SIG-M5 treated with dmso at 0.1 percent for 504 hours (cell line): ENCODE data around the gene ETV7.
"Not testable (repeated sequence)": the region's sequence is repeated elsewhere in the genome, so short reads cannot be mapped to it uniquely, and the experiment has no call there.

Experiments
- DNase-seq: peaks from one replicate; lab custom pipeline; 2025; ENCODE audit not compliant: unreplicated experiment; lab: John Stamatoyannopoulos, UW

Gene ETV7

DNA sequence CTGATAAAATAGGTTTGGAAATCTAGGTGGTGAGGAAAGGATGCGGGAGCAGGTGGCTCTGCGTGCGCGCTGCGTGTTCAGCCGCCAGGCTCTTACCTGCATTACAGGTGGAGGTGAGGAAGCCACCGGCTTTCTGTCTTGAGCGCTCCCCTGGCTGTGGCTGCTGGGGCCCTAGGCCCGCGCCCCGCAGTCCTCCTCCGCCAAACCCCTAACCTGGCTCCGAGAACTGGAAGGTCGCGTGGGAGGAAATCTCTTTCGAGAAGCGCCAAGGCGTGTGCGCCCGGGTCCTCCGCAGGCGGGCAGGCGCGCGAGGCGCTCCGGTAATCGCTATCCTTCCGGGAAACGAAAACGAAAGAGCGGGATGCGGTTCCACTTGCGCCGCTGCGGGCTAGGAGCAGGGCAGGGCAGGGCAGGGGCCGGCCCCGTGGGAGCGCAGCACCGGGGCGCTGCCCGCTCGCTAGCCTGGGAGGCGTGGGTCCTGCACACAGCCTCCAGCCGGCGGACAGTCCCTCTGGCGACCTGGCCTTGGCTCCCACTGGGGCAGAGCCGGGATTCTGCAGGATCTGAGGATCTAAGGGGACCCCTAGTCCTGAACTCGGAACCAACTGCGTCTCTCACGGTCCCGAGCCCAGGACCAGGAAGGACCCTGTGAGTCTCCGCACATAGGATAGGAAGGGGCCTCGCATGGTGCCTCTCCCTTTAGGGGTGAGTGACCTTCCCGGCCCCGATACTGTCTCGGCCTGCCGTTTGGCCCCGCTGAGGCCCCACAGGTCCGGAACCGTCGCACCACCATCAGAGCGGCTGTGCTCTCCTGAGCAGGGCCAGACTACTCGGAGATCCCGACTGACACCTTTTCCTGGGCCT lies at the start of gene ETV7:
Gene ETV7, minus strand, starts transcription at position 230 of the 864 bp plus-strand sequence. Its CDS starts 128 bp downstream, at position 102.
- DNase-seq = no peak

DNA sequence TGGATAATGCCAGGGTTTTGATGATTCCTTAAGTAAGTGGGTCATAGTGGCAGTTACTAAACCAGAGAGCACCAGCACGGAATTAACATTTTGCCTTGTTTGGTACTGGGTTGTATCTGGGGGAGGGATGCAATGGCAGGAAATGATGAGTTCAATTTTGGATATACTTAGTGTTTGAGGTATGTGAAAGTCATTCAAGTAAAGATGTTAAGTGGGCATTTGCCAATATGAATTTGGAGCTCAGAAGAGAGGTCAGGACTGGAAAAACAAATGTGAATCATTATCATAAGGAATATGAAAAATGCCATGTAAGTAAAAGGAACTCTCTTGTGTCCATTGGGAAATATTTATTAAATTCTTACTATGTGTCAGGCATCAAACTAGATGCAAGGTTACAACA lies 49.0 kb upstream of the ETV7 start:
- no peak for DNase-seq

DNA sequence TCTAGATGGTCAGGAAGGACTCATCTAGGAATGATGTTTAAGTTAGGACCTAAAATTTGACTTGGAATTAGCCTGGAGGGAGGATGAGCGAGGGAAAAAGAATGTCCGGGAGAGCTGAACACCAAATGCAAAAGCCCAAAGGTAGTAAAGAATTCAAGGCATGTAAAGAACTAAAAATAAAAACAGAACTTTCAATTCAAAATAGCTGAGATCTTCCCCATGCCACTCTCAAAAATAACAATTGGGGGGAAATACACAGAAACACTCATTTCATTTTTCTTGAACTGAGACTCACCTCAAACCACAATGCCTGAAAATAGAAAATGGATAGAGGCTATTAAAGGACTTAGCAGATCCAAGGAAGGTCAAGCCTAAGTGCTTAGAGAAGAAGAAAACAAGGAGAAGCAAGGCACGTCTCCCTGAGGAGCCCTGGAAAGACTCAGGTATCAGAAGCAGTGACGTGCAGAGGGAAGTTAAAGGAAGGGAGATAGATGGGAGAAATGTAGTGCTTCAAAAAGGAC lies 44.7 kb upstream of the ETV7 start:
- no peak for DNase-seq

GRCh38 chr6:36431197-36431596 lies 43.7 kb upstream of the ETV7 start:
- DNase-seq = no peak

GRCh38 chr6:36430351-36430750 lies 42.9 kb upstream of the ETV7 start:
- no peak for DNase-seq

DNA sequence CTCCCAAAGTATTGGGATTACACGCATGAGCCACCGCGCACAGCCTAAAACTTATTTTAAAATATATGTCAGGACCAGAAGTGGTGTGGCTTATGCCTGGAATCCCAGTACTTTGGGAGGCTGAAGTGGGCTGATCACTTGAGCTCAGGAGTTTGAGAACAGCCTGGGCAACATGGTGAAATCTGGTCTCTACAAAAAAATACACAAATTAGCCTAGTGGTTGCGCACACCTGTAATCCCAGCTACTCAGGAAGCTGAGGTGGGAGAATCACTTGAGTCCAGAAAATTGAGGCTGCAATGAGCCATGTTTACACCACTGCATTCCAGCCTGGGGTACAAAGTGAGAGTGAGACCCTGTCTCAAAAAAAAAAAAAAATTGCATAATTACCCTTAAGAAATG lies 41.4 kb upstream of the ETV7 start:
- DNase-seq = no peak

- no peak for DNase-seq
These were observed 39.2 kb upstream of the ETV7 start for GRCh38 chr6:36426622-36427021.

DNA sequence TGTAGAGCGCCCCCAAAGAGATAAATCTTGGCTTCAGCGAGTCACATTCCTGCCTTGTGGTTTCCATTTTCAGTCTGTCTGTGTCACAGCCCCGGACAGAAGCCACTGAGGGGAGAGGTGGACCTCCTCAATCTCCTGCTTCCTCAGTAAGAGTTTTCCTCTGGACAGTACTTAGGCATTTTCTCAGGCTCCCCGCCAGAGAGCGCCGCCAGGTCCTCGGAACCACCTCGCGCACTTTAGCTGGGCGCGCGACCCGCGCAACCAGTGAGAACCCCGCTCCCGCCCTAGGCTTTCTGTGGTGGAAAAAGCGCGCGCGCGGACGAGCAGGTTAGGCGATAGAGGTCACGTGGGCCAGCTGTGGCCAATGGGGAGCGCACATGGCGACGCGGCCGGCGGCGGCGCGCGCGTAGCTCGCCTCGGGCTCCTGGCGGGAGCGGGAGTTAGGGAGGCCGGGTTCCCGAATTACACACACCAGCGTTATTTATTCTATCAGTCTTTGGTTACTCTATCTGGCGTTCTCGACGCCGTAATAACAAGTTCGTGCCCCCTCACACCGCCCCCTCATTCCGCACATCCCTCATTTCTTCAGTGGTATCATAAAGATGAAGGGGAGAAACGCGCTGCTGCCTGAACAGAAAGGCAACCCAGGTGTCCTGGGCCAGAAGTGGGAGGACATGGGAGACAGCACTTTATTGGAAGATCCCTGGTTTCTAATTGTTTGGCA lies 35.8 kb upstream of the ETV7 start:
- peak; percentile 97 for DNase-seq

DNA sequence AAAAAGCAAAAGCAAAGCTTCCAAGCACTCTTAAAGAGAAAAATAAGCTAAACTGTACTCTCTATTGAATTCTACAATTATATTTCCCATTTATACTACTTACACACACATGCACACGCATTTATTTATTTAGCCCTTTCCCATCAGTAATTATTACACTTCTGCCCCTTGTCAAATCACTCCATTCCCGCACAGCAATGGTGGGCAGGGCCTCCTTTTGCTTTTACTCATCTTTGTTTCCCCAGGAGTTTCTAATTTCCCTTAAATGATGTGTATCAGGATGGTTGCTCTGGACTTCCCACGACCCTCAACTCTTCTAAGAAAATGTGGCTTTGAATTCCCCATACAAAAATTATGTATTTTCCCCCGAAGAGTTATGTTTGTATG lies 35.2 kb upstream of the ETV7 start:
- no peak for DNase-seq

DNA sequence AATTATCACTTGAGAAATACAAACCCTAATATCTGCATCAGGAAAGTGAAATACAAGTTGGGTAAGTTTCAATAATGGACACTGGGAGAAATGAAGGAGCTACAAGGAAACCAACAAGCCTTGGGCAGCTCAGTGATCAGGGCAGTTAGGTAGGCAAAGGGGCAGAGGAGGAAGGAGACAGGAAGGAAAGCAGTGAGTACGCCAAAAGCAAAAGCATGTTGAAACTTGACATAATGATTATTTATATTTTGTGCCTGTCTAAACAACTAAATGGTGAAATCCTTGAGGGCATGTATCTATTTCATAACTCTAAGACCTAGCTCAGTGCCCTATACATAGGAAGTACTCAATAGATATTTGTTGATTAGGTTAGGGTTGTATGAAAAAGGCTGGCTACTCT lies 31.8 kb upstream of the ETV7 start:
- peak; percentile 33 for DNase-seq

DNA sequence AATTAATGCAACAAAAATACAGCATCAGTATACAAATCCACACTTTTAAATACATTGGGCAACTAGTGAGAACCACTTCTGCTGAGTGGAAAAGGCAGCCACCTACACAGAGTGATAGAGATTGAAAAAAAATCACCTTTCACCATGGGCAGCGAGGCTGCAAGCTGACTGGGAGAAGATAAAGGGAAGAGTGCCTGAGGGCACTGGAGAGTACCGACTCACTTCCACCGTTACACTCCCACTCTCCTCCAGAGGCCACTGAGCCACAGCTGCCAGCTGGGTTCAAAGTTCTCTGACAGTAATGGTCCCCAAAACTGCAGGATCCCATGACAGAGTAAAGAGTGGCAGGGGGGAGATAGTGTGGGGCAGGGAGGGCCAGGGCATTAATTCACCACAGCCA lies 31.1 kb upstream of the ETV7 start:
- DNase-seq = no peak

DNA sequence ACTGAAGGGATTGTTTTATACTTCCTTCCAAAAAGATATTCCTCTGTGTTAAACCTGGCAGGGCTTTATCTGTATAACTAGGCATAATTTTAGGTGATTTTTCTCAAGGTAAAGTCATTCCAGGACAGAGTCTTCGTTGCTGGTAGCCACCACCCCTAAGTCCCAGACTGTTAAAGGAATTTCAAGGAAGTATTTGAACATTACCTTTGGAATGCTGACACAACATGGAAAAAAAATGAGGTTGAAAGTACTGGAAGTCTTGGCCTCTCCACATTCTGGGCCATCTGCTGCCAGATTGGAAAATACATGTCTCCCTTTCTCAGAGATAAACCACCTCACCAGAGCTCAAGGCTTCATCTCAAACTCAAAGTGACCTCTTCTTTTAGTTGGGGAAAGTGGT lies 27.0 kb upstream of the ETV7 start:
- DNase-seq = no peak

GRCh38 chr6:36413489-36414480 lies 26.3 kb upstream of the ETV7 start:
- no peak for DNase-seq

DNA sequence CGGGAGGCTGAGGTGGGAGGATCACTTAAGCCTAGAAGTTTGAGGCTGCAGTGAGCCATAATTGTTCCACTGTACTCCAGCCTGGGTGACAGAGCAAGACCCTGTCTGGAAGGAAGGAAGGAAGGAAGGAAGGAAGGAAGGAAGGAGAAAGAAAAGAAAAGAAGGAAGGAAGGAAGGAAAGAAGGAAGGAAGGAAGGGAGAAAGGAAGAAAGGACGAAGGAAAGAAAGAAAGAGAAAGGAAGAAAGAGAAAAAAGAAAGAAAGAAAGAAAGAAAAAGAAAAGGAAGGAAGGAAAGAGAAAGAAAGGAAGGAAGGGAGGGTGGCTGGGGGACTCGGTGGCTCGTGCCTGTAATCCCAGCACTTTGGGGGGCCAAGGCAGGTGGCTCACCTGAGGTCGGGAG lies 22.2 kb upstream of the ETV7 start:
- not testable (repeated sequence) for DNase-seq

DNA sequence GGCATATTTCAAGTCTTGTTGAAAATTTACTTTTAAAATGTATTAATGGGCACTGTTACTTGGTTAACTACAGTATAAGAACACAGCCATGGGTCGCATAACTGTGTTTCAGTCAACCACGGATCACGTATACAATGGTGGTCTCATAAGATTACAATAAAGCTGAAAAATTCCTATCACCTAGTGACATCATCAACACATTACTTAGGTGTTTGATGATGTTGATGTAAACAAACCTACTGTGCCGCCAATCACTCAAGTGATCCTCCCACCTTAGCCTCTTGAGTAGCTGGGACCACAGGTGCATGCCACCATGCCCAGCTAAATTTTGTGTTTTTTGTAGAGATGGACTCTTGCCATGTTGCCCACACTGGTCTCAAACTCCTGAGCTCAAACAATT lies 16.7 kb upstream of the ETV7 start:
- no peak for DNase-seq

GRCh38 chr6:36402481-36402880 lies 15.0 kb upstream of the ETV7 start:
- DNase-seq = no peak

GRCh38 chr6:36399970-36400369 lies 12.5 kb upstream of the ETV7 start:
- no peak for DNase-seq

DNA sequence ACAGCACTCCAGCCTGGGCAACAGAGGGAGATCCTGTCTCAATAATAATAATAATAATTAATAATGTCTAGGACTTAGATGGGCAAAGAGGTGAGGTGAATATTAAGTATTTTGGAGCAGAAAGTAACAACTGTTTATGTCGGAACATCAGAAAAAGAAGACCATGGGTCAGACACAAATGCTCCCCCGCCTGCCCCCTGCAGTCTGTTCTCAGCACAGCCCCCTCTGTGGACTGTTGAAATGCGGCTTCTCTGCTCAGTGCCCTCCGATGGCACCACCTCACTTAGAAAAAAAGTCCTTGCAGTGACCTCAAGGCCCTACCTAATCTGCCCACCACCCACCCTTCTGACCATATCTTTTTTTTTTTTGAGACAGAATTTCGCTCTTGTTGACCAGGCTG lies 5.2 kb upstream of the ETV7 start:
- no peak for DNase-seq

DNA sequence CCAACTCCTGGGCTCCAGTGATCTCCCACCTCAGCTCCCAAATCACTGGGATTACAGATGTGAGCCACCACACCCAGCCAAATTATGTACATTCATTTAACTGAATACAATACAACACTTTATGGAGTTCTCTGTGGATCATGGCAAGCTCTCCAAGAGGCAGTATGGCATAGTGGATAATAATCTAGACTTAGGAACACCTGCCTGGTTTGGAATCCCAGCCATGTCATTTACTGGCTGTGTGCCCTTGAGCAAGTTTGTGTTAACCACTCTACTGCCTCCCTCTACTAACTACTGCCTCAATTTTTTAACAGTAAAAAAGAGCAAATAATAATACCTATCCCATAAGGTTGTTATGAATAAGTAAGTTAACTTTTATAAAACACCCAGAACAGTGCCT lies 1.9 kb upstream of the ETV7 start:
- DNase-seq = no peak

- DNase-seq = no peak
These were observed 702 bp downstream of the ETV7 start for GRCh38 chr6:36386495-36387439.
